Endothelial cell (in vitro differentiated cells): ENCODE data around the gene FXYD7. TPM values are rescaled to one million over a fixed set of nuclear protein-coding genes. Genes with fewer than 3 reads are reported as not detected.

Source experiments
- DNase-seq: peaks from one replicate; pipeline ENCODE4 v3.0.0; 2021; ENCODE audit warnings: low spot score
- H3K27ac Mint-ChIP-seq: one replicate; pipeline ENCODE4 v1.8.0; 2021; ENCODE audit warnings: mixed read lengths, inconsistent platforms; ENCODE audit not compliant: unreplicated experiment
- H3K27me3 Mint-ChIP-seq: one replicate; pipeline ENCODE4 v1.8.0; 2021; ENCODE audit warnings: mild to moderate bottlenecking, moderate library complexity, mixed read lengths, inconsistent platforms; ENCODE audit not compliant: unreplicated experiment
- H3K36me3 Mint-ChIP-seq: one replicate; pipeline ENCODE4 v1.8.0; 2021; ENCODE audit warnings: mild to moderate bottlenecking, low read depth, mixed read lengths, inconsistent platforms; ENCODE audit not compliant: unreplicated experiment
- H3K4me1 Mint-ChIP-seq: one replicate; pipeline ENCODE4 v1.8.0; 2021; ENCODE audit warnings: mild to moderate bottlenecking, mixed read lengths, inconsistent platforms; ENCODE audit not compliant: unreplicated experiment
- H3K4me3 Mint-ChIP-seq: one replicate; pipeline ENCODE4 v1.8.0; 2021; ENCODE audit warnings: mild to moderate bottlenecking, mixed read lengths, inconsistent platforms; ENCODE audit not compliant: unreplicated experiment
- H3K9me3 Mint-ChIP-seq: one replicate; pipeline ENCODE4 v1.8.0; 2021; ENCODE audit warnings: mixed read lengths, inconsistent platforms; ENCODE audit not compliant: unreplicated experiment
- CTCF ChIP-seq: fragments of 200-600 bp; sonication (generic); IDR thresholded peaks from one replicate; pipeline ENCODE4 v1.5.0; 2021; ENCODE audit warnings: antibody characterized with exemption; ENCODE audit not compliant: unreplicated experiment
- total RNA-seq: library from RNA; stranded (reverse); fragmentation: NEBNext Ultra II Directional; extraction: Animal tissue kit (Norgen Biotek cat#: 25700); gene quantifications from one replicate; pipeline ENCODE4 v1.2.1, GENCODE V29; 2021; ENCODE audit not compliant: unreplicated experiment

The FXYD7 gene
- total RNA-seq, 1 donor from 2014 or later: 0.67 TPM

GRCh38 chr19:35135389-35135909 lies 7.6 kb upstream of the FXYD7 start:
- H3K27me3 Mint-ChIP-seq: peaks cover 11% of the 10 kb centered on the region
- H3K27ac Mint-ChIP-seq: no peak overlapping the region
- peak; percentile 87 for TF ChIP-seq CTCF
- H3K9me3 Mint-ChIP-seq: no peaks in the 10 kb centered on the region
- H3K4me3 Mint-ChIP-seq: no peak overlapping the region
- DNase-seq: peak; percentile 85
- H3K36me3 Mint-ChIP-seq: peaks cover 9% of the 10 kb centered on the region
- peaks cover 3% of the 10 kb centered on the region for H3K4me1 Mint-ChIP-seq

DNA sequence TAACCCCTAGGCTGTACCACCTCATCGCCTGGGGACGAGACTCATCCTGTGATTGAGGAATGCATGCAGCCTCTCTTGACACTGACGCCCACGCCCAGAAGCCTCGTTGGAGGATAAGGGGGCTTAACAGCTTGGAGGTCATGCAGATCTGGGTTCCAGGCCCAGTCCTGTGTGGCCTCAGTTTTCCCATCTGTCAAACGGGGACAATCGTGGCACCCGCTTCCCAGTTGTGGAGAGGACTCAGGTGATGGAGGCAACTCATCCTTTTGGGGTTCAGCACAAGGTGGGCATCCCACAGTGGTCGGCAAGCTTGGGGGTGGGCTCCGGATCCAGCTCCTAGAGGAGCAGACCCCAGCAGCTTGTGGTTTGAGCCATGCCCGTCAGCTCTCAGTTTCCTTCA lies 6.8 kb upstream of the FXYD7 start:
- Mint-ChIP-seq H3K27me3 (peaks cover 11% of the 10 kb centered on the region), H3K36me3 (peaks cover 9% of the 10 kb centered on the region), H3K4me1 (peaks cover 3% of the 10 kb centered on the region), H3K27ac (no peak overlapping the region), H3K9me3 (no peaks in the 10 kb centered on the region), H3K4me3 (no peak overlapping the region)
- DNase-seq: no peak
- no peak for TF ChIP-seq CTCF

DNA sequence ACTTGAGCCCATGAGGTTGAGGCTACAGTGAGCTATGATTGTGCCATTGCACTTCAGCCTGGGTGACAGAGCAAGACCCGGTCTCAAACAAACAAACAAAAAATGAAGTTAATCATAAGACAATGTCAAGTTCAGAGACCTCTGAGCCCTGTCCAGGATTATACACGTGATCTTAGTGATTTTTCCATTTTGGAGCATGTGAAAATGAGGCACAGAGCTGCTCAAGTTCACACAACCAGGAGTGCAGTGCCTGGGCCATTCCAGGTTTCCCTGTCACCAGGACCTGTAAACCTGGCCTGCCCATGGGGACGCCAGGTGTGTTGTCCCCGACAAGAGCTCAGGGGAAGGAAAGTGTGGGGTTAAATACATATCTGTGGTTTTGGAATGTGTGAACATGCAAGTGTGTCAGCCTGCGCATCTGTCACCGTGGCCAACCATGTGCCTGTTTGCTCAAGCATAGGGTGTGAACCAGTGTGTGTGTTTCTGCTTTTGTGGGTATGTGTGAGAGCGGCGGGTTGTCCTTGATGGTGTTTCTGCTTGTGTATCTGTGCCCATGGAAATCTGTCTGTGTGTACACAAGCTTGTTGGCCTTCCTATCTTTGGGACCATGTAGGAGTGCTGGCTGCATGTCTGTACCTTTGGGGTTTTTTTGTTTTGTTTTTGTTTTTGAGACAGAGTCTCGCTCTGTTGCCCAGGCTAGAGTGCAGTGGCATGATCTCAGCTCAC lies 5.9 kb upstream of the FXYD7 start:
- no peak for DNase-seq
- H3K4me3 Mint-ChIP-seq: no peak overlapping the region
- peaks cover 9% of the 10 kb centered on the region for H3K36me3 Mint-ChIP-seq
- H3K27ac Mint-ChIP-seq: no peak overlapping the region
- no peaks in the 10 kb centered on the region for H3K9me3 Mint-ChIP-seq
- TF ChIP-seq CTCF: no peak
- H3K4me1 Mint-ChIP-seq: peaks cover 8% of the 10 kb centered on the region
- H3K27me3 Mint-ChIP-seq: peaks cover 14% of the 10 kb centered on the region

DNA sequence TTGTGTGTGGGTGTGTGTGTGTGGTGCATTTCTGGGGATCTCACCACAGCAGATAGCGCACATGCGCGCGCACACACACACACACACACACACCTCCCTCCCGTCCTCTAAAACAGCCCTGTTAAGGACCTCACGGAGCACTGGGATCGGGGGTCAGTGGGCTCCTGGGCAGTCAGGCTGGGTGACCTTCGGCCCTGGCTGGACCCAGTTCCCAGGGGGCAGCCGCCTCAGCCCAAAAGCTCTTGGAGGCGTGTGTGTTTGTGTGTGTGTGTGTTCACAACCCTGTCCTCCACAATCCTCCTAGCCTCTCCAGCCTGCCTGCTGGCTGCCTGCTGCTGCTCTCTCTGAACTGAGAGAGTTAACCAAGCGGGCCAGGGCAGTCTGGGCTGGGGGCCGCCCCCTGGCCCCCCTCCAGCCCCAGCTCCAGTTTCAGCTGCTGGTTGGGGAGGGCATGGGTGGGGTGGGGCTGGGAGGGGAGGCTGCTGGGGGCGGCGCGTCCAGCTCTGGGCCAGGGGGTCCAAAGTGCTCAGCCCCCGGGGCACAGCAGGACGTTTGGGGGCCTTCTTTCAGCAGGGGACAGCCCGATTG lies 4.7 kb upstream of the FXYD7 start, which contains the start of gene FXYD1:
Gene FXYD1 (plus strand): TSS at position 520 of the 588 bp plus-strand sequence. CDS start 1,256 bp downstream, outside the sequence.
- H3K4me3 Mint-ChIP-seq: no peak within 1 kb of the TSS
- peaks cover 4% of the 10 kb centered on the region for H3K36me3 Mint-ChIP-seq
- no peak within 1 kb of the TSS for H3K27ac Mint-ChIP-seq
- H3K27me3 Mint-ChIP-seq: peaks cover 11% of the 10 kb centered on the region
- no peaks in the 10 kb centered on the region for H3K9me3 Mint-ChIP-seq
- H3K4me1 Mint-ChIP-seq: peaks cover 8% of the 10 kb centered on the region
- no peak for DNase-seq
- no peak for TF ChIP-seq CTCF
